SK-N-SH treated with all-trans-retinoic acid at 6 μM for 48 hours (cell line): ENCODE data around the gene SAMD15.

Experiments
- ATAC-seq: fragments of 200-7000 bp; cut with Tn5 transposase; 3 replicates; pipeline ENCODE4 v1.9.1; 2020; ENCODE audit warnings: mild to moderate bottlenecking, moderate library complexity
- BACH2 ChIP-seq: fragments of 250-450 bp; sonication (Bioruptor Pico); IDR thresholded peaks from 2 replicates; pipeline ENCODE4 v1.9.0; 2021; ENCODE audit warnings: mild to moderate bottlenecking, borderline replicate concordance
- CREB5 ChIP-seq: fragments of 250-450 bp; sonication (Bioruptor Pico); IDR thresholded peaks from 2 replicates; pipeline ENCODE4 v1.5.1; 2020; ENCODE audit warnings: low read depth, mild to moderate bottlenecking, moderate library complexity
- CSDC2 ChIP-seq: fragments of 250-450 bp; sonication (Bioruptor Pico); IDR thresholded peaks from 2 replicates; pipeline ENCODE4 v1.5.0; 2020; ENCODE audit warnings: mild to moderate bottlenecking, moderate library complexity
- CSRNP3 ChIP-seq: fragments of 250-450 bp; sonication (Bioruptor Pico); IDR thresholded peaks from 2 replicates; pipeline ENCODE4 v1.5.1; 2021; ENCODE audit warnings: mild to moderate bottlenecking, moderate library complexity
- ESRRG ChIP-seq: fragments of 250-450 bp; sonication (Bioruptor Pico); IDR thresholded peaks from 2 replicates; pipeline ENCODE4 v1.6.1; 2021; ENCODE audit warnings: mild to moderate bottlenecking
- ISL1 ChIP-seq: fragments of 250-450 bp; sonication (Bioruptor Pico); IDR thresholded peaks from 2 replicates; pipeline ENCODE4 v2.1.2; 2022; ENCODE audit warnings: mild to moderate bottlenecking, moderate library complexity
- OSR1 ChIP-seq: fragments of 250-450 bp; sonication (Bioruptor Pico); IDR thresholded peaks from 2 replicates; pipeline ENCODE4 v1.8.0; 2022; ENCODE audit warnings: moderate library complexity, mild to moderate bottlenecking, inconsistent platforms
- PATZ1 ChIP-seq: fragments of 250-450 bp; sonication (Bioruptor Pico); IDR thresholded peaks from 2 replicates; pipeline ENCODE4 v1.8.0; 2020; ENCODE audit warnings: mild to moderate bottlenecking, moderate library complexity, borderline replicate concordance
- POU6F1 ChIP-seq: fragments of 250-450 bp; sonication (Bioruptor Pico); IDR thresholded peaks from 2 replicates; pipeline ENCODE4 v1.8.0; 2021; ENCODE audit warnings: low read depth, mild to moderate bottlenecking, moderate library complexity, borderline replicate concordance
- PPARA ChIP-seq: fragments of 250-450 bp; sonication (Bioruptor Pico); IDR thresholded peaks from 2 replicates; pipeline ENCODE4 v1.5.0; 2020; ENCODE audit warnings: mild to moderate bottlenecking, borderline replicate concordance
- RARB ChIP-seq: fragments of 250-450 bp; sonication (Bioruptor Pico); IDR thresholded peaks from 2 replicates; pipeline ENCODE4 v1.8.0; 2021; ENCODE audit warnings: mild to moderate bottlenecking, moderate library complexity
- SNAI2 ChIP-seq: fragments of 250-450 bp; sonication (Bioruptor Pico); IDR thresholded peaks from 2 replicates; pipeline ENCODE4 v1.5.0; 2020; ENCODE audit warnings: mild to moderate bottlenecking, moderate library complexity
- TCF4 ChIP-seq: fragments of 250-450 bp; sonication (Bioruptor Pico); IDR thresholded peaks from 2 replicates; pipeline ENCODE4 v1.8.0; 2021; ENCODE audit warnings: mild to moderate bottlenecking, moderate library complexity, borderline replicate concordance
- TOX ChIP-seq: fragments of 250-450 bp; sonication (Bioruptor Pico); IDR thresholded peaks from 2 replicates; pipeline ENCODE4 v1.8.0; 2021; ENCODE audit warnings: mild to moderate bottlenecking, moderate library complexity, borderline replicate concordance
- TSHZ2 ChIP-seq: fragments of 250-450 bp; sonication (Bioruptor Pico); IDR thresholded peaks from 2 replicates; pipeline ENCODE4 v1.5.0; 2020; ENCODE audit warnings: mild to moderate bottlenecking, moderate library complexity
- ZC3H10 ChIP-seq: fragments of 250-450 bp; sonication (Bioruptor Pico); IDR thresholded peaks from 2 replicates; pipeline ENCODE4 v1.5.1; 2021; ENCODE audit warnings: mild to moderate bottlenecking, moderate library complexity
- ZFP3 ChIP-seq: fragments of 250-450 bp; sonication (Bioruptor Pico); IDR thresholded peaks from 2 replicates; pipeline ENCODE4 v1.5.0; 2020; ENCODE audit warnings: mild to moderate bottlenecking, moderate library complexity
- ZFP30 ChIP-seq: fragments of 450-650 bp; formaldehyde crosslinking; IDR thresholded peaks from 2 replicates; pipeline ENCODE4 v1.5.0; 2022; ENCODE audit warnings: mild to moderate bottlenecking, moderate library complexity
- ZNF565 ChIP-seq: fragments of 450-650 bp; formaldehyde crosslinking; conservative IDR thresholded peaks from 2 replicates; pipeline ENCODE4 v1.5.0; 2020; ENCODE audit warnings: low read depth, mild to moderate bottlenecking, moderate library complexity
- ZNF70 ChIP-seq: fragments of 450-650 bp; formaldehyde crosslinking; IDR thresholded peaks from 2 replicates; pipeline ENCODE4 v1.5.0; 2020; ENCODE audit warnings: mild to moderate bottlenecking, moderate library complexity

SAMD15 gene

GRCh38 chr14:77355811-77356210 lies 21.4 kb upstream of the SAMD15 start (continued):
- TF ChIP-seq PPARA (CRISPR knock-in tag): no peak

- TF ChIP-seq ESRRG (no peak), ZNF70 (CRISPR knock-in tag) (no peak)
- TF ChIP-seq, all 23 proteins: peak for 0
- no peak for ATAC-seq
Measured at GRCh38 chr14:77356899-77357298, 20.3 kb upstream of the SAMD15 start.

GRCh38 chr14:77359626-77360025 lies 17.6 kb upstream of the SAMD15 start:
- no peak for ATAC-seq
- TF ChIP-seq POU6F1 (CRISPR knock-in tag) (no peak), ISL1 (CRISPR knock-in tag) (peak; percentile 20; the same call in 1 of the 2 replicates)

GRCh38 chr14:77364146-77364545 lies 13.0 kb upstream of the SAMD15 start:
- TF ChIP-seq OSR1: no peak
- no peak for ATAC-seq

GRCh38 chr14:77369285-77369684 lies 7.9 kb upstream of the SAMD15 start:
- ATAC-seq: no peak
- no peak for TF ChIP-seq RARB (CRISPR knock-in tag)
- no peak for TF ChIP-seq PATZ1 (CRISPR knock-in tag)
- no peak for TF ChIP-seq SNAI2 (CRISPR knock-in tag)
- TF ChIP-seq BACH2 (CRISPR knock-in tag): no peak
- TF ChIP-seq ZFP30 (CRISPR knock-in tag): no peak

- no peak for ATAC-seq
- no peak for TF ChIP-seq PPARA (CRISPR knock-in tag)
- TF ChIP-seq RARB (CRISPR knock-in tag): no peak
- no peak for TF ChIP-seq ZC3H10 (CRISPR knock-in tag)
- TF ChIP-seq ZNF565 (CRISPR knock-in tag): no peak
- no peak for TF ChIP-seq PATZ1 (CRISPR knock-in tag)
- no peak for TF ChIP-seq ZFP30 (CRISPR knock-in tag)
- TF ChIP-seq TOX (CRISPR knock-in tag): no peak
- TF ChIP-seq CREB5: no peak
- TF ChIP-seq ESRRG: no peak
- no peak for TF ChIP-seq TCF4 (CRISPR knock-in tag)
- TF ChIP-seq ISL1 (CRISPR knock-in tag): no peak
- TF ChIP-seq TSHZ2 (CRISPR knock-in tag): no peak
- no peak for TF ChIP-seq CSDC2 (CRISPR knock-in tag)
- no peak for TF ChIP-seq OSR1
- no peak for TF ChIP-seq ZNF70 (CRISPR knock-in tag)
- no peak for TF ChIP-seq ZFP3 (CRISPR knock-in tag)
- TF ChIP-seq POU6F1 (CRISPR knock-in tag): no peak
- TF ChIP-seq BACH2 (CRISPR knock-in tag): no peak
- no peak for TF ChIP-seq CSRNP3
Measured at GRCh38 chr14:77372304-77372841, 4.8 kb upstream of the SAMD15 start.
